HG03139 (cell line): ENCODE measurements around the gene MMP2.

Experiments
- ATAC-seq: cut with Tn5 transposase; IDR thresholded peaks from one replicate; pipeline ENCODE4 v1.9.1; 2021; ENCODE audit not compliant: unreplicated experiment

The MMP2 gene

DNA sequence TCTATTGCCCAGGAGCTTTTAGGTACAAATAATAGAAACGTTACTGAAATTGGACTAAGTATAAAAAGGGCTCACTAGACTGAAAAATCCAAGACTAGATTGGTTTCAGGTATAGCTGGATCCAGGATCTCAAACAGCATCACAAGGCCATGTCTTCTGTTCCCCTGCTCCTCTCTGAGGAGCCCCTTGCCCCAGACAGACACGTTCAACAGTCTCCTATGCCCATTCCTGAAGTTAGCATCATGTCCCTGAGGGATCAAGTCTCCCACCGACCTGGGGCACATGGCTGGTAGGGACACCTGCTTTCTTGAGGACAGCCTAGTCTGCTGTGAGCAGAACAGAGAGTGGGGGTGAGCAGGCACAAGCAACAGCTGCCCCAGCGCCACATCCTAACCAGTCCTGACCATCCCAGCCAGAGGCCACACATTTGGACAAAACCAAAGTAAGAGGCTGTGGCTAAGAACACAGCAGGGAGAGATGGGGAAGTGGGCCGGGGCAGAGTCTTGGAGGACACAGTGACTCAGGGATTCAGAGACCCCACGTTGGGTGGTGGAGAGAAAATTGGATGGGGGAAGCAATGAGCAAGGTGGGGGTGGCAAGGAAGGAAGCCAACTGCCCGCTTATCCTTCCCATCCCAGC, 10.5 kb upstream of the MMP2 start:
- no peak for ATAC-seq

GRCh38 chr16:55469821-55470532, 9.0 kb upstream of the MMP2 start:
- no peak for ATAC-seq

- ATAC-seq = no peak
Measured at GRCh38 chr16:55470533-55471371, 8.2 kb upstream of the MMP2 start.

DNA sequence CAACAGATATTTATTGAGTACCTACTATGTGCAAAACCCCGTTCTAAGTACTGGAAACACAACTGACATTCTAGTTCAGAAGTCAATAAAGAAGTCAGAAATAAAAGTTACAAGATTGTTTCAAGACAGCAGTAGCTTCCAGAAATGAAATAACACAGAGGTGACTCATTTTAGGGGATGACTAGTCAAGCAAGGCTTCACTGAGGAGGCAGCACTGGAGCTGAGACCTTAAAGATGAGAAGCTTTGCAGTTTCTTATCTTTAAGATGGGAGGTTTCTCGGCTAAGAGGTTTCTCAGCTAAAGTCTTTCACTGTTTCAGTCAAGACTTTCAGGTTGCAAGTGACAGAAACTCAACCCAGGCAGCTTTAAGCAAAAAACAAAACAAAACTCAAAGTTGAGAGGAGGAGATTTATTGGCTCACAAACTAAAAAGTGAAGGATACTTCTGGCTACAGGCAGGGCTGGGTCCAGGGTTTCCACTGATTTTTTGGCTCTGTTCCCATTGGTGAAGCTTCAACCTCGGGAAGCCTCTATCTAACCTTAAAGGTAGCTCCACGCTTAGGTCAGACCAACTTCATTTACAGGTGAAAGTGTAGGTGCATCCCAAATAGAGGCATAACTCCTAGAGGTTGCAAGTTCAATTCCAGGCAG, 7.4 kb upstream of the MMP2 start:
- no peak for ATAC-seq

DNA sequence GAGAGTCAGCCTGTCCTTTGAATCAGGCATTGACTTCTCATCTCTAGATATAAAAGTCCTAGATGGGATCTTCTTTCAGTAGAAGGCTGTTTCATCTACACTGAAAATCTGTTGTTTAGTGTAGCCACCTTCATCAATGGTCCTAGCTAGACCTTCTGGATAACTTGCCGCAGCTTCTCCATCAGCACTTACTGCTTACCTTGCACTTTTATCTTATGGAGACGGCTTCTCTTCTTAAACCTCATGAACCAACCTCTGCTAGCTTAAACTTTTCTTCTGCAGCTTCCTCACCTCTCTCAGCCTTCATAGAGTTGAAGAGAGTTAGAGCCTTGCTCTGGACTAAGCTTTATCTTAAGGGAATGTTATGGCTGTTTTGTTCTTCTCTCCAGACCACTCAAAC, 5.4 kb upstream of the MMP2 start:
- no peak for ATAC-seq

- no peak for ATAC-seq
Measured at GRCh38 chr16:55474821-55475220, 4.2 kb upstream of the MMP2 start.

- ATAC-seq = no peak
Measured at GRCh38 chr16:55475919-55476318, 3.1 kb upstream of the MMP2 start.

GRCh38 chr16:55476625-55477533, 2.1 kb upstream of the MMP2 start:
- no peak for ATAC-seq

- no peak for ATAC-seq
Measured at GRCh38 chr16:55477736-55478135, 1.3 kb upstream of the MMP2 start.

DNA sequence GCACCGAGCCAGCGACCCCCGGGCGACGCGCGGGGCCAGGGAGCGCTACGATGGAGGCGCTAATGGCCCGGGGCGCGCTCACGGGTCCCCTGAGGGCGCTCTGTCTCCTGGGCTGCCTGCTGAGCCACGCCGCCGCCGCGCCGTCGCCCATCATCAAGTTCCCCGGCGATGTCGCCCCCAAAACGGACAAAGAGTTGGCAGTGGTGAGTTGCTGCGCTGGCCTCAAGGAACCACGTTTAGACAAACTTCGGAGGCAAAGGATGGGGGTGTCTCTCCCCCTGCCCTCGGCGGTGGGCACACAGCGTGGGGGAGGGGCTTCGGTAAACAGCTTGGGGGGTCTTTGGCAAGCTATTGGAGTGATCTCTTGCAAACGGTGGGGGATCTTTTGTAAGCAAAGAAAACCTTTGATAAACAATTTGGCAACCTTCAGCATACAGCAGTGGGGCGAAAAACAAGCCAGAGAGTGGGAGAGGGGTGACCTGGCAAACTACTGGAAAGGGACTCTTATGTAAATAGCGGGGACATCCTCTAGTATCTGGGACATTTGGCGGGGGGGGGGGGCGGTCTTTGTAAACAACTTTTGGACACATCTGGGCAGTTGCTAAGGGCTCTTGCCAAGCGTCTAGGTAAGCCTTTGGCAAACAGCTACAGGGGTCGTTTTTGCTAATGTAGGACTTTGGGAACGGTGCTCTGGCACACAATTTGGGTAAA, 587 bp downstream of the MMP2 start:
- ATAC-seq = no peak

DNA sequence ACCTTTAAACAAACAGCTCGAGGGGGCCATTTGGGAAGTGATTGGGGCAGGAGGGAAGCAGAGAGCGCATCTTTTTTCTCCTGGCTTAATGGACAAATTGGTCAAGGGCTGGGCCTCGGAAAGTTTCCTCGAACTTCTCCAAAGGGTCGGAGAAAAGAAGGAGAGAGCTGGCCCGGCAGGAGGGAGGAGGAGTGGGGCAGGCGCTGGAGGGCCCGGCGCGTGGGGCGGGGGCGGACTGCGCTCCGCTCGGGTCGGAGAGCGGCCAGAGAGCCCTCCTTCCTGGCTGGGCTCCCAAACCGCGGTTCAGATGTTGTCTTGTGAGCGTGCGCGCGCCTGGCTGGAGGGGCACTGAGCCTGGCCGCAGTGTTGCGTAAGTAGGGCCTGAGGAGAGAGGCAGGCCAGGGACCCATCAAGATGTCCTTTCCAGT, 1.2 kb downstream of the MMP2 start:
- ATAC-seq = no peak

- no peak for ATAC-seq
Measured at GRCh38 chr16:55481023-55481422, 2.0 kb downstream of the MMP2 start.

DNA sequence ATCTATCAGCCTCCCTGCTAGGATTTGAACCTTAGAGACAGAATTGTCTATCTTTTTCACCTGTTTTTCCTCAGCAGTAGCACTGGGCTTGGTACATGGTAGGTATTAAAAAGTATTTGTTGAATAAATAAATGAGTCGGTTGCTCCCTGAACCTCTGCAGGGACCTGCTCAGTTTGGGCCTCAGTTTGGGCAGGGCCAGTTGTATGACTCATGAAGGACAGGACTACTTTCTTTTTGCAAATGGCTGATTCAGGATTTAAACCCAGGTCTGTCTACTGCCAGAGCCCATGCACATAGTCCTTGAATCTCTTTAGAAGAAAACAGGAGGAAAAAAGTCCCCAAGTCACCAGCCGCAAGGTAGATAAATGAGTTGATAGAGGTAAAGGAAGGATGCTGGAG, 3.1 kb downstream of the MMP2 start:
- no peak for ATAC-seq

DNA sequence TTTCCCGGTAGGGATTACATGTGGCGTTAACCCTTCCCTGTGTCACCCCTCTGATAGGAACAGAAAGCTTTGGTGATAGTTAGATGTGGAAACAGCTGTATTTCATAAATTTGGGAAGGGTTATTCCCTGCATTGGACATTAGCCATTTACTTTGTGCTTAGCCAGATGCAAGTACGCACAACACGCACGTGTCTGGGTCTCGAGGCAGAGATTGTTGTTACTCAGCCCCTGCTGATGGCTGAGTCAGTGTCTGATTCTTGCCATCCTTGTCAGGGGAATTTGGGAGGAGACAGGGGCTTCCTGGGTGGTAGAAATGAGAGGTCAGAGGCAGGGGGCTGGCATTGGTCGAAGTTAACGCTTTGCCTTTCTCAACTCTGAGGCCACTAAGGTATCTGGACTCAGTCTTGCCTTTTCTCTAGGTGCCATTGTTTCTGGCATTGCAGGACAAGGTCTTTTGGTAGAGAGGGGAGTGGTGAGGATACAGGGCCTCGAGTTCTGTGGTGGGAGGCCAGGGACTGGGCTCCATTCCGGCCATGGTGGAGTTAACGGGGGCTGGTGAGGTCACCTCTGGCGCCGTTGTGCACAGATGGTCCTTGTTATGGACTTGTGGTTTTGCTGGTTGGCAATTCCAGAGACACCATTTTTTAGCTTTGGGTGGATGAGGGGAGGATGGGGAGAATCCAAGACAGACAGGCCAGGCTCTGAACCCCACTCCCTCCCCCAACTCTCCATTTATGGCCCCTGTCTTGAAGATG, 8.2 kb downstream of the MMP2 start:
- ATAC-seq = no peak

DNA sequence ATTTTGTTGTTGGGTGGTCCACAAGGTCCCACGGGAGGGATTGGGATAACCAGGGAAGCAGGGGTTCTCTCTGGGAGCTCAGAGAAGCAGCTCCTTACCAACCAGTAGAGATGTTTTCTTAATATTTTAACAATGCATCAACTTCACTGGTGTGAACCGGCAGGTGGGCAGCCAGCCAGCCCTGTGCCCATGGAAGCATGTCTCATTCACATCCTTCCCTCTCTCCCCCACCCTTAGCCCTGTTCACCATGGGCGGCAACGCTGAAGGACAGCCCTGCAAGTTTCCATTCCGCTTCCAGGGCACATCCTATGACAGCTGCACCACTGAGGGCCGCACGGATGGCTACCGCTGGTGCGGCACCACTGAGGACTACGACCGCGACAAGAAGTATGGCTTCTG, 9.3 kb downstream of the MMP2 start:
- ATAC-seq = no peak

DNA sequence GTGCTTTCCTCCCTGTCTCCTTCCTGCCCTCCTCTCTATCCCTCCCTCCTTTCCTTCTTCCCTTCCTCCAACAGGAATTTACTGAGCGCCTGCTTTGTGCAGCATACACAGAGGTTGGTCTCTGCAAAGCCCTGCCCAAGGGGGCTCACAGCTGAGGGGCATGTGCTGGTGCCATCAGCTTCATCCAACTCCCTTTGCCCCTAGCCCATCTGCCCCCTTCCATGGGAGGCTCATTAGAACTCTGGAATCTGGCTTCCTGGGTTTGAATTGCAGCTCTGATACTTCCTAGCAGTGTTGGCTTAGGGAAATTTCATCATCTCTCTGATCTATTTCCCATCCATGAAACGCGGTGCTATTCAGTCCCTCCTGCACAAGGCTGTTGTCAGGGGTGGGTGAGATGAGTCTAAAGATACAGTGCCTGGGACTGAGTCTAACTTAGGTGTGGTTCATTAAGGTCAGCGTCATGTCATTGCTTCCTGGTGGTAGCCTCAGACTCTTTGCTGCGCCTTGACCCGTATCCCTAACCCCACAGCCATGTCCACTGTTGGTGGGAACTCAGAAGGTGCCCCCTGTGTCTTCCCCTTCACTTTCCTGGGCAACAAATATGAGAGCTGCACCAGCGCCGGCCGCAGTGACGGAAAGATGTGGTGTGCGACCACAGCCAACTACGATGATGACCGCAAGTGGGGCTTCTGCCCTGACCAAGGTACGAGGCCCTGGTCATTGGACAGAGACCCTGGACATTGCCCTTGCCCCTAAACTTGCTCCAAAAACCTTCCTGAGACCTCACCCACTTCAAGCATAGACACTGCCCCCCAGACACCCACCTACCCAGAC, 10.3 kb downstream of the MMP2 start:
- no peak for ATAC-seq

DNA sequence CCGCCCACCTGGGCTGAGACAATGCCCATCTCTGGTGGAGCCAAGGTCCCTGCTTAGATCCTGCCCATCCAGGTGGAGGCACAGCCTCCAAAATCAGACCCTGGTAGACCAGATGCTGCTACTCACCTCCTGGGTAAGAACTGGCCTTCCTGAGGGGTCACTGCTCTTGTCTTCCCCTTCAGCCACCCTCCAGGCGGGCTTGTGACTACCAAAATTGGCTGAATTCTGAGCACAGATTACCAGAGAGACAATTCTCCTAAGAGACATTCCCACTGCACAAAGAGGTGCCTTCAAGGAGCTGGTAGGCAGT, 10.9 kb downstream of the MMP2 start:
- no peak for ATAC-seq

- no peak for ATAC-seq
Measured at GRCh38 chr16:55490301-55490700, 11.3 kb downstream of the MMP2 start.
